Heart left ventricle (tissue), 13 donors: ENCODE measurements around the gene VGLL2.

Source experiments
- CTCF ChIP-seq, 12 donors: fragments of 200-600 bp; sonication (generic) in 4 of 12; IDR thresholded peaks; one replicate each; pipeline versions ENCODE4 v1.5.0 to v1.8.0; 2018 to 2022; ENCODE audit warnings: antibody characterized with exemption in 12 of 12, mild to moderate bottlenecking in 5 of 12
- POLR2A ChIP-seq, 2 donors: fragments of 450-650 bp; IDR thresholded peaks; one replicate each; pipeline ENCODE4 v1.6.1; 2017; ENCODE audit warnings: antibody characterized with exemption in 2 of 2, mild to moderate bottlenecking in 2 of 2, moderate library complexity in 2 of 2
- donor health status: ischemic (EF 13 %, LVEDD 7.1; RV severe dilation, severe dysfunction).
- donor health status: DM: no; HTN: yes; CAD: no.
- donor health status: DM: no; HTN: no; CAD: no.
- donor health status: ischemic (EF 25% LVEDD 6.9; RV normal size, moderate dysfunction).
- donor health status: ischemic (EF 25% LVEDD 5.7; RV mildly dilated, moderate dysfunction).
- donor health status: ischemic (EF 35%, LVEDD 5.7; RV mildly dilated, moderate dysfunction).
- donor health status: nonischemic (EF 11% LVEDD 7.7; RV severe dilation, severe dysfunction).
- donor health status: DM: yes; HTN: yes; CAD: no.
- donor health status: PGD.
- donor health status: ischemic (EF 29% LVEDD 5.4; RV normal size, mild dysfunction).
- donor health status: nonischemic (EF 23%, LVEDD 6.1; RV moderate dilation, normal function).

GRCh38 chr6:117275205-117275604 lies 9.8 kb downstream of the VGLL2 start:
- no peak for TF ChIP-seq CTCF (IDR thresholded peaks at IDR 0.05)
- no peak for TF ChIP-seq POLR2A (IDR thresholded peaks at IDR 0.05)
